ENCODE measurements around the gene EMILIN2.

DNA sequence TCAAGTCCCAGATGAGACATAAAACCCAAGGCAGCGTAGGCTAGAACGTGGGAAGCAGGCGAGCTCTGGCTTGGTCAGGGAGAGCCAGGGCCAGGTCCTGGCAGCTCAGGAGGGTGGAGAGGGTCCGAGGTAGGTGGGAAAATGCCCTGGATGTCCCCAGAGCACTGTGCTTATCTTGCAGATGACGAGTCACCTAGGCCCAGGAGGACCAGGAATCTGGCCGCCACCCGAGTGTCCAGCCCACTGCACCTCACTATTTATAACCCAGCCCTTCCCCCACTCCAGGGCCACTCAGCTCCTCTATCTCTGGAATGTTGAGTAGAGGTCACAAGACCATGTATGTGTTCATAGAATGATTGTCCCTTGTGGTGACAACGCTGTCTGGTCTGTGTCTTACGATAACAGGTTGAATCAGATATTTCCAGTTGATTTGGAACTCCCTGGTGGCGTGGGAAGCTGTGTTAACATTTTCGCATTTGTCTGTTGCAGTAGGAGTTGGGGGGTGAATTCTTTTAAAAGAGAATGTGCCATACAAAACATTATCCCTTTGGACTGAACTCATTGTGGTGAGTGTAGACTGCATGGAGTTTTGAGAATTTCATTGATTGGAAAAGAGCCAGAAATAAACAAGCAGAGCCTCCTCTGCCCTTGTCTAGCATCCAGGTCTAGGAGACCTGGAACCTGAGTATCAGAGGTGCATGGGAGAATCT is 47.5 kb downstream of the EMILIN2 start:
- no peak for TF ChIP-seq CTCF (conservative IDR thresholded peaks at IDR 0.05)
- TF ChIP-seq EZH2 (IDR thresholded peaks at IDR 0.05; ENCODE audit: low read depth): no peak

All from PC-9 (cell line).